HG02623 (cell line): ENCODE measurements around the gene NUP133.
"Not testable (repeated sequence)": the region's sequence is repeated elsewhere in the genome, so short reads cannot be mapped to it uniquely, and the experiment has no call there.

ENCODE experiments used
- ATAC-seq: cut with Tn5 transposase; IDR thresholded peaks from one replicate; pipeline ENCODE4 v1.9.1; 2021; ENCODE audit warnings: moderate library complexity; ENCODE audit not compliant: unreplicated experiment

NUP133 gene

DNA sequence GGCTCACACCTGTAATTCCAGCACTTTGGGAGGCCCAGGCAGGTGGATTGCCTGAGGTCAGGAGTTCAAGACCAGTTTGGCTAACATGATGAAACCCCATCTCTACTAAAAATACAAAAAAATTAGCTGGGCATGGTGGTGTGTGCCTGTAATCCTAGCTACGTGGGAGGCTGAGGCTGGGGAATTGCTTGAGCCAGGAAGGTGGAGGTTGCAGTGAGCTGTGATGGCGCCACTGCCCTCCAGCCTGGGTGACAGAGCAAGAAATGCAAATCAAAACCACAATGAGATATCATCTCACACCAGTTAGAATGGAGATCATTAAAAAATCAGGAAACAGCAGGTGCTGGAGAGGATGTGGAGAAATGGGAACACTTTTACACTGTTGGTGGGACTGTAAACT is 3.1 kb upstream of the NUP133 start:
- not testable (repeated sequence) for ATAC-seq

DNA sequence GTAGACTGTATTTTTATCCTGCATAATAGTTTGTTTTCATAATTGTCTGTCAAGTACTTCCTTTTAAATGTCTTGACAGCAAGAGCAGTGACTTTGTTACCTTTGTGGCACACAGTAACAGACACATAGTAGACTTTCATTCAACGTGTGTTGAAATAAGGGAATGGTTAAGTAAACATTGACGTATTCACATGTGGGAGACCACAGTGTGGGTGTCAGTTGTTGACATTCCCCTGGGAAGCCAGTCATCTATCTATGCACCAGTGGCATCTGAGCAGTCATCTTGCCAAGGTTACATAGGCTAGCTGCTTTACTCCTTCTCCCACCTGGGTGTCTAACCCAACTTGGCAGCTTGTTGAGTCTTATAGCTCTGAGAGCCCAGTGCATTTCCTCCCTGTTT is 1.4 kb upstream of the NUP133 start:
- ATAC-seq, result no peak

DNA sequence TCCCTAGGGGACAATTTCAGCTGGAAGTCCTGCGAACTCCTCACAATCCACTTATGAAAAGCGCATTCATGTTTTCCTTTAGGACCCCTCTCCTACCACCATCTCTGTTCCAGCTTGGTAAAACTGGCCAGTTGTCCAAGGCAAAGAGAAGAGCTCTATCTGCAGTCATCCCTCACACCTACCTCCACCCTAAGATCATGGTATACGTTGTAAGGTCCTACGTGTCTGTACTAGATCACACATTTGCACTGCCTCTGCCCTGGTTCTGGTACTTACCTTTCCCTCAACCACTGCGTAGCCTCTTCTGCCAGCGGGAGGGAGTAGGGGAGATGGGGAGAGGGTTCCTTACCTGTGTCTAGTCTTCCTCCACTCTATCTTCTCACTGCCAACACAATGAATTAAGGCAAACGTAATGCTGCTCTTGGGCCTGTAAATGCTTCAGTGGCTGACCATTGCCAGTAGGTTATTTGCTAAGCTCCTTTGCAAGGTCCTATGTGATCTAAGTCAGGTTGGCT is 739 bp upstream of the NUP133 start:
- ATAC-seq, result no peak

GRCh38 chr1:229507502-229507901 is 639 bp downstream of the NUP133 start:
- ATAC-seq, result no peak

- ATAC-seq, result no peak
Measured at GRCh38 chr1:229506633-229507032, 1.5 kb downstream of the NUP133 start.

GRCh38 chr1:229495782-229496181 is 12.4 kb downstream of the NUP133 start:
- ATAC-seq, result no peak

DNA sequence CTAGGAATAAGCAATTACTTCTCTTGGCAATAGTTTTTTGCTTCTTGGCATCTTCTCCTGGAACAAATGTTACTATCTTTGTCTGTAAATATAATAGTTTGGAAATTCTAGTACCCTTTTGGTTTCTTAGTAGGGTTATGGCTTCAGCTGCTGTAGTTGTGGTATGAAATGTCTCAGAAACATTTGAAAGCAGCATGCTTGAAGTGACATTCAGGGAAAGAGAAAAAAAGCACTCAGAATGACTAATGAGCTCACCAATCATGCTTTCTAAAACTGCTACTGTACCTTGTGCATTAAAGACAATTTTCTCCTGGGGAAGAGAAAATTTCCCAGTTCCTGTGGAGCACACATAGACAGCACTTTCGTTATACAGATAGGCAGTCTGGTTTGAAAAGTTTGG is 21.0 kb downstream of the NUP133 start:
- ATAC-seq, result no peak

DNA sequence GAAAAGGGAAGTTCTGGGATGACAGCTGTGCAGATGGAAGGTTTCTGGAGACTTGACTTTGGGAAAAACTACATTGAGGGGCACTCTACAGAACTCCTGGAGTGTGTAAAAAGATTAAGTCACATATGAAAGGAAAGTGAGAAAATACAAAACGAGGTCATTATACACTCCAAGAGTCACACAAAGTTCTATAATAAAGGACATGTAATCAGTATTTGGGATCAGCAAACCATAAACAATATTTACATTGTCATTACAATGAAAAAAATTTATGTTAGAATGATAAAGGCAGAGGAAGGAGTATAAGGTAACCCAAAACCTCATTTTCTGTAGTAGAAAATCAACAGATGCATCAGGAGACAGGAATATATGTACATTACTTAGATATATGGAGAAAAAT is 22.8 kb downstream of the NUP133 start:
- no peak for ATAC-seq

GRCh38 chr1:229482511-229482910 is 25.6 kb downstream of the NUP133 start:
- ATAC-seq, result no peak

DNA sequence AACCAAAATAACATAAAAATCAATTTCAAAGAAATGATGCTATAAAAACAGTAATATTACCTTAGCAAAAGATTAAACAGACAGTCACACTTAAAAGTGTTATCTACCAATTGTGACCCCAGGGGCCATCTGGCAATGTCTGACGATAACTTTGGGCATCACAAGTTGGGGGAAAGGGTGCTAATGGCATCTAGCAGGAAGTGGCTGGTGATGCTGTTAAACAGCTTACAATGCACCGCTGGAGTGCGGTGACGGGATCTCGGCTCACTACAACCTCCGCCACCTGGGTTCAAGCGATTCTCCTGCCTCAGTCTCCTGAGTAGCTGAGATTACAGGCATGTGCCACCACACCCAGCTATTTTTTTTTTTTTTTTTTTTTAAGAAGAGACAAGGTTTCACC is 27.6 kb downstream of the NUP133 start:
- no peak for ATAC-seq

GRCh38 chr1:229479660-229480399 is 28.3 kb downstream of the NUP133 start:
- peak; percentile 72 for ATAC-seq

GRCh38 chr1:229478852-229479251 is 29.3 kb downstream of the NUP133 start:
- peak; percentile 52 for ATAC-seq

- ATAC-seq, result not testable (repeated sequence)
Measured at GRCh38 chr1:229475859-229476258, 32.3 kb downstream of the NUP133 start.

DNA sequence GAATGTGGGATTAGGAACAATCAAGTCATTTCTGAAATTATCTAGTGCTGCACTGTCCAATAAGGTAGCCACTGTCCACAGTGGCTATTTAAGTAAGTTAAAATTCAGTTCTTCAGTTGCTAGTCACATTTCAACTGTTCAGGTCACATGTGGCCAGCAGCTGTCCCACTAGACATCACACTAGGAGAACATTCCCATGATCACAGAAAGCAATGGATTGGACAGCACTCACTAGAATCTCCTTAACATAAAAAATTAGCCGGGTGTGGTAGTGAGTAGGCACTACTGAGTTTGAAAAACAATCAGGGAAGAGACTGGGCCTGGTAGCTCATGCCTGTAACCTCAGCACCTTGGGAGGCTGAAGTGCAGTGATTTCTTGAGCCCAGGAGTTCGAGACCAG is 33.6 kb downstream of the NUP133 start:
- ATAC-seq, result no peak

- no peak for ATAC-seq
Measured at GRCh38 chr1:229471175-229471574, 37.0 kb downstream of the NUP133 start.

GRCh38 chr1:229470406-229471043 is 37.6 kb downstream of the NUP133 start:
- no peak for ATAC-seq

DNA sequence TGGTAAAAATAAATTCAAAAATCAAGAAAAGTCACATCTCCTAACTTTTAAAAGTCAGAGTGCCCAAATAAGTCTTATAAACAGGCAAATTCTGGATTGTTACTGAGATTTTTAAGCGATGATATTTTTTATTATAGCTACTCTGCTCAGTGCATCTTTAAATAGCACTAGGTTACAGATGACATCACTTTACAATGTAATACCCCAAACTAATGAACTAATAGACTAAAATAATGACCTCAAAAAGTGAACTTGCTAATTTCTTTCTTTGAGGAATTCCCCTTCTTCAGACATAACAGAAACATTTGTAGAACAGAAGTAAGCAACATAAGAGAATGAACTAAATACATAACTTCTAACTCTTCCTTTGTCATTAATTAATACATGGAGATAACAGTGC is 41.3 kb downstream of the NUP133 start:
- ATAC-seq, result no peak

- no peak for ATAC-seq
Measured at GRCh38 chr1:229464672-229465071, 43.5 kb downstream of the NUP133 start.

DNA sequence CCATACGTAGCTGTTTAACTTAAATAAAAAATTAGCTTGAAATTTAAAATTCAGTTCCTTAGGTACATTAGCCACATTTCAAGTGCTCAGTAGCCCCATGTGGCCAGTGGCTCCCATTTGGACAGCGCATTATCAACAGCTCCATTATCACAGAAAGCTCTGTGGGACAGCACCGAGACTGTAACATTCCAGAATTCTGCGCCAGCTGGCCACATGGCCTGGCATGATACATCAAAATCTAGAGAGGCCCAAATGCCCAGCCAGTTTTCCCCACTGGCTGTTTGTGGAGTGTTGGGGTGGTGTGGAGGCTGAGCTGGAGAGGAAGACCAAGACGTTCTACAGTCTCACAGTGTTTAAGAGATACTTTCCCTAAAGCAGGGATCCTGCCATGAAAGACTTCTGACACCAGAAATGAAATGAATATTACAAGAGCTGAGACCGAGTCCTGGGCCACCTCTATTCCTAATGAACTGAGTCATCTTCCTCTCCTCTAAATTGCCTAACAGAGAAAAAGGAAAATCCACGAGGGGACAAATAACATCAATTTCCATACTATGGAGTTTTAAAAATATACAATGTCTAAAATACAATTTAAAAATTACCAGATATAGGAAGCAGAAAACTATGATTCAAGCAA is 47.0 kb downstream of the NUP133 start:
- ATAC-seq, result no peak

- no peak for ATAC-seq
Measured at GRCh38 chr1:229459815-229460214, 48.3 kb downstream of the NUP133 start.

- ATAC-seq, result no peak
Measured at GRCh38 chr1:229457436-229457835, 50.7 kb downstream of the NUP133 start.

DNA sequence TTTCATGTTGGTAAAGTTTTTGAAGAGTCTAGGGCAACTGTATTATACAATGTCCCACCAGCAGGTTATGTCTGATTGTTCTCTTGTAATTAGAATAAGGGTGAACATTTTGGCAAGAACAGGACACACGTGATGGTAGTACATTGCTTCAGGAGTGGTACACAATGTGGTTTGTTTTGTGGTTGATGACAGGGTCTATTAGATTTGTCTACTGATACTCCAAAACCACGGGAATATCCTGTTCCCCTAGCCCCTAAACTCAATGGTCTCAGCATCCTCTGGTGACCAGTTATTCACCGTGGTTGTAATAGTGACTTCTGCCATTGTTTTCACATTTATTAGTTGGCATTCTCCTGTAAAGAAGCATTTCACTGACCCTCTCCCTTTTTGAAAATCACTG is 52.1 kb downstream of the NUP133 start:
- ATAC-seq, result no peak
